Measurements from ENCODE around the gene RNF208. TPM values are rescaled to one million over a fixed set of nuclear protein-coding genes. Genes with fewer than 3 reads are reported as not detected.

RNF208 gene
- total and polyA plus RNA-seq, 9 of the 15 experiments (the other 6 are each of a cell fraction or from before 2014, with no cell fraction given) = 0.15 to 6.9 (median 0.50) TPM; not detected in 2

- Histone ChIP-seq H4K20me1 (replicated peaks; ENCODE audit: control insufficient read depth, insufficient read depth, low read length) (peaks cover 3% of the 10 kb centered on the region; the same call in 1 of the 2 replicates), H3K9me1 (ENCODE audit: control insufficient read depth, insufficient read depth, low read length) (no peaks in the 10 kb centered on the region), H3K4me2 (ENCODE audit: insufficient read depth, low read length) (no peak overlapping the region), H3K9me3 (replicated peaks; ENCODE audit: control insufficient read depth, insufficient read depth, low read depth, low read length) (no peaks in the 10 kb centered on the region), H3K9ac (ENCODE audit: insufficient read depth in 1 of 2, low read depth in 2 of 2, low read length in 2 of 2) (peak overlapping the region in 1 of 2 experiments; percentile 92; a peak in 1 of 4 replicates), H3K36me3 (ENCODE audit: control insufficient read depth, insufficient read depth, low read length) (peaks cover 39% of the 10 kb centered on the region; the same call in 2 of the 3 replicates), H3K79me2 (ENCODE audit: control insufficient read depth, insufficient read depth, low read length) (peaks cover 18% of the 10 kb centered on the region; the same call in 2 of the 3 replicates), H3K4me1 (replicated peaks in 1 of 2; ENCODE audit: control insufficient read depth in 2 of 2, insufficient read depth in 2 of 2, low read length in 2 of 2) (peaks cover 27 to 81% of the 10 kb centered on the region in 2 experiments), H3K4me3 (no peak overlapping the region), H3K27me3 (ENCODE audit: control insufficient read depth in 2 of 2, insufficient read depth in 2 of 2, low read length in 2 of 2) (no peaks in the 10 kb centered on the region), H3K27ac (ENCODE audit: extremely low read depth, low read depth, low read length) (no peak overlapping the region), H2AFZ (ENCODE audit: low read depth, low read length) (no peak overlapping the region)
- ChIA-PET CTCF (ENCODE audit: low intra/inter-chr PET ratio) (no interaction called here), POLR2A (interaction anchor here (0.7 to 1.2 kb wide), 4 partner anchors 9 to 27 kb away, joined by 3 to 5 read pairs (median 4); partner anchors contain the start of gene TUBB4B)
- WGBS (ENCODE audit: insufficient coverage, low coverage, missing lambda C conversion rate) = 89% methylated on average over 18 of the region's 22 CpGs
- TF ChIP-seq RB1 (IDR thresholded peaks at IDR 0.05; ENCODE audit: low read depth) (no peak), THRA (IDR thresholded peaks at IDR 0.05) (no peak), PRPF4 (IDR thresholded peaks at IDR 0.05; ENCODE audit: insufficient read depth, low read depth, low read length, poor library complexity, severe bottlenecking) (no peak), NFE2L1 (tag; IDR thresholded peaks at IDR 0.05; ENCODE audit: borderline replicate concordance, low read depth) (no peak), ZNF444 (CRISPR knock-in tag; IDR thresholded peaks at IDR 0.05) (no peak), ZNF668 (CRISPR knock-in tag; IDR thresholded peaks at IDR 0.05) (no peak), DPF2 (IDR thresholded peaks at IDR 0.05) (no peak), JUND (IDR thresholded peaks at IDR 0.05; ENCODE audit: borderline replicate concordance, low read depth, low read length) (no peak), JUND (tag; IDR thresholded peaks at IDR 0.05; ENCODE audit: borderline replicate concordance, low read depth, low read length) (no peak), GTF2E2 (tag; IDR thresholded peaks at IDR 0.05) (no peak), MTF1 (CRISPR knock-in tag; IDR thresholded peaks at IDR 0.05; ENCODE audit: borderline replicate concordance) (no peak), SP1 (CRISPR knock-in tag; IDR thresholded peaks at IDR 0.05) (no peak), CC2D1A (IDR thresholded peaks at IDR 0.05) (no peak), CHD1 (IDR thresholded peaks at IDR 0.05; ENCODE audit: low read length) (no peak), TRIM28 (IDR thresholded peaks at IDR 0.05) (no peak), NEUROD1 (IDR thresholded peaks at IDR 0.05; ENCODE audit: borderline replicate concordance, low read depth, low read length, partially characterized antibody) (no peak), ZBTB9 (CRISPR knock-in tag; IDR thresholded peaks at IDR 0.05) (no peak), CREB1 (IDR thresholded peaks at IDR 0.05) (no peak), CREB1 (CRISPR knock-in tag; IDR thresholded peaks at IDR 0.05) (no peak), TARDBP (IDR thresholded peaks at IDR 0.05) (no peak)
- intact Hi-C loops (cut with micrococcal nuclease) (no loop called here), in situ Hi-C loops (cut with MboI) (no loop called here)
- BruUV-seq (replicated peaks) = no TSS peak
- ATAC-seq (no peak), FAIRE-seq (no peak), DNase-seq (ENCODE audit: extremely low read depth in 1 of 4, low spot score in 3 of 4) (no peak)
Measured at GRCh38 chr9:137215196-137215986, 6.6 kb downstream of the RNF208 start.

All from K562 (cell line).